CD4-positive, alpha-beta memory T cell (primary cell): Measurements from ENCODE around the gene CCNL1. TPM values are rescaled to one million over a fixed set of nuclear protein-coding genes. Genes with fewer than 3 reads are reported as not detected.
A peak's percentile ranks its signal among the peaks of the same experiment; 100 is the strongest.

Experiments
- CTCF ChIA-PET: fragments of 350-600 bp; sonication (Branson Sonifier 250); formaldehyde crosslinking; loops from one replicate; lab custom pipeline; 2021; ENCODE audit warnings: inconsistent platforms; ENCODE audit not compliant: partially characterized antibody; lab: Charles Lee
- POLR2A ChIA-PET: fragments of 350-600 bp; sonication (Branson Sonifier 250); formaldehyde crosslinking; loops from one replicate; lab custom pipeline; 2021; ENCODE audit not compliant: partially characterized antibody; lab: Charles Lee
- DNase-seq, 5 donors: peaks; one replicate each; pipeline versions ENCODE4 v3.0.0 to v3.0.0-alpha.2; 2020 to 2022; ENCODE audit warnings: mixed read lengths in 1 of 5
- H3K27ac ChIP-seq: one replicate; pipeline ENCODE4 v1.7.0; 2013; ENCODE audit warnings: low read depth, low read length
- H3K27me3 ChIP-seq: 2 replicates; pipeline ENCODE4 v1.7.0; 2013; ENCODE audit warnings: mild to moderate bottlenecking, low read length, moderate library complexity; ENCODE audit not compliant: insufficient read depth
- H3K36me3 ChIP-seq: 2 replicates; pipeline ENCODE4 v1.7.0; 2013; ENCODE audit warnings: mild to moderate bottlenecking, low read length, moderate library complexity; ENCODE audit not compliant: insufficient read depth
- H3K4me1 ChIP-seq: 2 replicates; pipeline ENCODE4 v1.7.0; 2013; ENCODE audit warnings: mild to moderate bottlenecking, low read length, moderate library complexity; ENCODE audit not compliant: insufficient read depth
- H3K4me3 ChIP-seq, 2 donors: one replicate each; pipeline ENCODE4 v1.7.0; 2013; ENCODE audit warnings: low read length in 2 of 2, mild to moderate bottlenecking in 1 of 2
- H3K9me3 ChIP-seq, 2 donors: one replicate each; pipeline ENCODE4 v1.7.0; 2013; ENCODE audit warnings: low read length in 2 of 2, control low read depth in 1 of 2; ENCODE audit not compliant: control insufficient read depth in 1 of 2
- H3K27ac Mint-ChIP-seq, 7 donors: one replicate each; pipeline ENCODE4 v1.8.0; 2020 to 2021; ENCODE audit warnings: mixed read lengths in 7 of 7, mild to moderate bottlenecking in 6 of 7, inconsistent platforms in 3 of 7, moderate library complexity in 3 of 7
- H3K27me3 Mint-ChIP-seq, 2 donors: one replicate each; pipeline ENCODE4 v1.8.0; 2020 to 2021; ENCODE audit warnings: mixed read lengths in 2 of 2
- H3K36me3 Mint-ChIP-seq, 2 donors: one replicate each; pipeline ENCODE4 v1.8.0; 2020 to 2021; ENCODE audit warnings: mixed read lengths in 2 of 2, inconsistent platforms in 1 of 2, mild to moderate bottlenecking in 1 of 2
- H3K4me1 Mint-ChIP-seq, 4 donors: one replicate each; pipeline ENCODE4 v1.8.0; 2020 to 2021; ENCODE audit warnings: mixed read lengths in 4 of 4, mild to moderate bottlenecking in 1 of 4
- H3K4me3 Mint-ChIP-seq, 8 donors: one replicate each; pipeline ENCODE4 v1.8.0; 2020 to 2021; ENCODE audit warnings: mixed read lengths in 8 of 8, mild to moderate bottlenecking in 7 of 8, moderate library complexity in 6 of 8, inconsistent platforms in 3 of 8
- H3K9me3 Mint-ChIP-seq, 8 donors: one replicate each; pipeline ENCODE4 v1.8.0; 2020 to 2021; ENCODE audit warnings: mixed read lengths in 8 of 8, mild to moderate bottlenecking in 5 of 8, inconsistent platforms in 3 of 8, moderate library complexity in 1 of 8
- intact Hi-C: fragments of 100-400 bp; cut with micrococcal nuclease; formaldehyde crosslinking; loops from one replicate; pipeline ENCODE4 v1.15.1; 2023
- polyA plus RNA-seq, 2 donors: library from polyadenylated mRNA; unstranded; fragments of 300-500 nt; fragmentation: Illumina TruSeq; gene quantifications; one replicate each; pipeline ENCODE4 v1.2.3, GENCODE V29; 2021
- total RNA-seq, 2 experiments: library from RNA; stranded (reverse); gene quantifications; one replicate each; pipeline ENCODE4 v1.2.3, GENCODE V29; 2021

CCNL1 gene
- total and polyA plus RNA-seq, 4 experiments from 2014 or later, result 62.7 to 330 (median 198) TPM

GRCh38 chr3:157128771-157129681 is 30.9 kb downstream of the CCNL1 start:
- peaks cover 58% of the 10 kb centered on the region for H3K4me1 ChIP-seq
- POLR2A ChIA-PET, result interaction anchor here (0.7 to 9.2 kb wide), 20 partner anchors 12 to 574 kb away, joined by 3 to 104 read pairs (median 4); partner anchors contain the start of genes CCNL1, SSR3 and TIPARP
- H3K9me3 Mint-ChIP-seq, result peaks cover 0 to 1% (median 0%) of the 10 kb centered on the region in 8 donors

GRCh38 chr3:157127831-157128767 is 31.8 kb downstream of the CCNL1 start:
- intact Hi-C loops, result loop anchor here (2.0 kb wide), 1 partner anchor 13 kb away; no protein-coding TSS in a partner anchor
- Histone ChIP-seq H3K9me3 (no peaks in the 10 kb centered on the region), H3K4me1 (peaks cover 53% of the 10 kb centered on the region), H3K4me3 (no peak overlapping the region), H3K36me3 (no peaks in the 10 kb centered on the region), H3K27me3 (no peaks in the 10 kb centered on the region), H3K27ac (peak overlapping the region; percentile 83)
- CTCF ChIA-PET, result interaction anchor here (0.6 to 17.1 kb wide), 12 partner anchors 9 to 977 kb away, joined by 3 to 346 read pairs (median 4); partner anchors contain the start of genes SSR3 and TIPARP
- peaks cover 0 to 1% (median 0%) of the 10 kb centered on the region in 8 donors for H3K9me3 Mint-ChIP-seq
- peak overlapping the region; percentile 95 to 99 (median 97) for H3K27ac Mint-ChIP-seq
- no peaks in the 10 kb centered on the region for H3K27me3 Mint-ChIP-seq
- H3K4me1 Mint-ChIP-seq, result peaks cover 44 to 62% (median 52%) of the 10 kb centered on the region in 4 donors
- H3K4me3 Mint-ChIP-seq, result peak overlapping the region; percentile 40 to 91 (median 76)
- DNase-seq, result peak; percentile 64 to 89 (median 68)
- POLR2A ChIA-PET, result interaction anchor here (0.6 to 9.2 kb wide), 14 partner anchors 10 to 585 kb away, joined by 3 to 104 read pairs (median 4); partner anchors contain the start of genes CCNL1 and SSR3
- H3K36me3 Mint-ChIP-seq, result no peaks in the 10 kb centered on the region

More at GRCh38 chr3:157128771-157129681, 30.9 kb downstream of the CCNL1 start:
- Histone ChIP-seq H3K4me3 (no peak overlapping the region), H3K27me3 (no peaks in the 10 kb centered on the region), H3K27ac (peak overlapping the region; percentile 83), H3K9me3 (no peaks in the 10 kb centered on the region), H3K36me3 (no peaks in the 10 kb centered on the region)
- Mint-ChIP-seq H3K27me3 (no peaks in the 10 kb centered on the region), H3K4me1 (peaks cover 44 to 70% (median 56%) of the 10 kb centered on the region in 4 donors), H3K36me3 (no peaks in the 10 kb centered on the region), H3K27ac (peak overlapping the region; percentile 95 to 99 (median 97)), H3K4me3 (peak overlapping the region; percentile 50 to 91 (median 76))
- peak; percentile 47 to 69 (median 60) for DNase-seq
- CTCF ChIA-PET, result interaction anchor here (0.6 to 17.1 kb wide), 10 partner anchors 9 to 978 kb away, joined by 3 to 346 read pairs (median 4); partner anchors contain the start of gene SSR3
- intact Hi-C loops, result loop anchor here (2.0 kb wide), 1 partner anchor 14 kb away; no protein-coding TSS in a partner anchor

GRCh38 chr3:157127268-157127667 is 32.7 kb downstream of the CCNL1 start:
- peaks cover 37 to 54% (median 44%) of the 10 kb centered on the region in 4 donors for H3K4me1 Mint-ChIP-seq
- H3K36me3 Mint-ChIP-seq, result no peaks in the 10 kb centered on the region
- Histone ChIP-seq H3K4me1 (peaks cover 45% of the 10 kb centered on the region), H3K27me3 (no peaks in the 10 kb centered on the region), H3K4me3 (no peak overlapping the region), H3K27ac (no peak overlapping the region), H3K36me3 (no peaks in the 10 kb centered on the region), H3K9me3 (no peaks in the 10 kb centered on the region)
- H3K9me3 Mint-ChIP-seq, result peaks cover 0 to 1% (median 0%) of the 10 kb centered on the region in 8 donors
- H3K27ac Mint-ChIP-seq, result peak overlapping the region in 6 of 7 donors; percentile 45 to 97 (median 97)
- intact Hi-C loops, result no loop called here
- CTCF ChIA-PET, result interaction anchor here (0.8 to 17.1 kb wide), 8 partner anchors 9 to 572 kb away, joined by 3 to 346 read pairs (median 7); partner anchors contain the start of genes SSR3 and TIPARP
- no peaks in the 10 kb centered on the region for H3K27me3 Mint-ChIP-seq
- no peak for DNase-seq
- POLR2A ChIA-PET, result interaction anchor here (1.2 to 9.2 kb wide), 8 partner anchors 10 to 572 kb away, joined by 3 to 104 read pairs (median 4); partner anchors contain the start of genes CCNL1 and SSR3
- H3K4me3 Mint-ChIP-seq, result no peak overlapping the region

- ChIA-PET CTCF (interaction anchor here (0.8 to 17.1 kb wide), 7 partner anchors 8 to 451 kb away, joined by 3 to 346 read pairs (median 7); partner anchors contain the start of gene TIPARP), POLR2A (interaction anchor here (1.3 to 9.2 kb wide), 3 partner anchors 11 to 38 kb away, joined by 3 to 104 read pairs (median 3); no protein-coding TSS in a partner anchor)
- intact Hi-C loops, result no loop called here
- Histone ChIP-seq H3K9me3 (no peaks in the 10 kb centered on the region), H3K36me3 (no peaks in the 10 kb centered on the region), H3K4me1 (peaks cover 36% of the 10 kb centered on the region), H3K4me3 (no peak overlapping the region), H3K27ac (no peak overlapping the region), H3K27me3 (no peaks in the 10 kb centered on the region)
- no peak for DNase-seq
- H3K27me3 Mint-ChIP-seq, result no peaks in the 10 kb centered on the region
- peaks cover 0 to 1% (median 0%) of the 10 kb centered on the region in 8 donors for H3K9me3 Mint-ChIP-seq
- H3K36me3 Mint-ChIP-seq, result no peaks in the 10 kb centered on the region
- peak overlapping the region in 6 of 7 donors; percentile 0 to 71 (median 13) for H3K27ac Mint-ChIP-seq
- peaks cover 31 to 45% (median 36%) of the 10 kb centered on the region in 4 donors for H3K4me1 Mint-ChIP-seq
- H3K4me3 Mint-ChIP-seq, result no peak overlapping the region
Measured at GRCh38 chr3:157126365-157126764, 33.6 kb downstream of the CCNL1 start.

GRCh38 chr3:157125101-157125500 is 34.8 kb downstream of the CCNL1 start:
- Histone ChIP-seq H3K36me3 (no peaks in the 10 kb centered on the region), H3K4me3 (no peak overlapping the region), H3K27me3 (no peaks in the 10 kb centered on the region), H3K9me3 (no peaks in the 10 kb centered on the region), H3K4me1 (peaks cover 26% of the 10 kb centered on the region), H3K27ac (no peak overlapping the region)
- Mint-ChIP-seq H3K36me3 (no peaks in the 10 kb centered on the region), H3K27me3 (no peaks in the 10 kb centered on the region), H3K27ac (peak overlapping the region in 1 of 7 donors; percentile 58), H3K4me1 (peaks cover 22 to 32% (median 26%) of the 10 kb centered on the region in 4 donors), H3K4me3 (no peak overlapping the region), H3K9me3 (peaks cover 0 to 1% (median 0%) of the 10 kb centered on the region in 8 donors)
- ChIA-PET POLR2A (interaction anchor here (9.2 kb wide), 1 partner anchor 36 kb away, joined by 104 read pairs; no protein-coding TSS in a partner anchor), CTCF (interaction anchor here (1.1 to 3.2 kb wide), 2 partner anchors 12 to 58 kb away, joined by 3 to 16 read pairs; no protein-coding TSS in a partner anchor)
- no peak for DNase-seq
- intact Hi-C loops, result no loop called here

GRCh38 chr3:157123621-157124020 is 36.3 kb downstream of the CCNL1 start:
- Mint-ChIP-seq H3K36me3 (peaks cover 0 to 4% of the 10 kb centered on the region in 2 donors), H3K4me3 (no peak overlapping the region), H3K9me3 (peaks cover 0 to 1% (median 0%) of the 10 kb centered on the region in 8 donors), H3K27me3 (no peaks in the 10 kb centered on the region), H3K27ac (no peak overlapping the region), H3K4me1 (peaks cover 13 to 26% (median 19%) of the 10 kb centered on the region in 4 donors)
- H3K27ac ChIP-seq, result no peak overlapping the region
- H3K27me3 ChIP-seq, result no peaks in the 10 kb centered on the region
- ChIA-PET POLR2A (interaction anchor here (2.9 kb wide), 1 partner anchor 35 kb away, joined by 11 read pairs; no protein-coding TSS in a partner anchor), CTCF (interaction anchor here (1.0 to 3.2 kb wide), 4 partner anchors 8 to 30 kb away, joined by 3 to 16 read pairs (median 4); no protein-coding TSS in a partner anchor)
- no peaks in the 10 kb centered on the region for H3K36me3 ChIP-seq
- no peak for DNase-seq
- H3K4me1 ChIP-seq, result peaks cover 18% of the 10 kb centered on the region
- H3K4me3 ChIP-seq, result no peak overlapping the region
- intact Hi-C loops, result no loop called here
- no peaks in the 10 kb centered on the region for H3K9me3 ChIP-seq
